Duodenal mucosa (tissue), 2 donors: ENCODE data around the gene PPM1H.

Source experiments
- H3K27ac ChIP-seq: one replicate; pipeline ENCODE4 v1.7.0; 2013; ENCODE audit warnings: low read depth, low read length
- H3K27me3 ChIP-seq, 2 donors: one replicate each; pipeline ENCODE4 v1.7.0; 2013; ENCODE audit warnings: low read length in 2 of 2, control low read depth in 1 of 2; ENCODE audit not compliant: insufficient read depth in 2 of 2, control insufficient read depth in 1 of 2
- H3K36me3 ChIP-seq, 2 donors: one replicate each; pipeline ENCODE4 v1.7.0; 2013; ENCODE audit warnings: low read length in 2 of 2, control low read depth in 1 of 2; ENCODE audit not compliant: insufficient read depth in 2 of 2, control insufficient read depth in 1 of 2
- H3K4me1 ChIP-seq, 2 donors: one replicate each; pipeline ENCODE4 v1.7.0; 2013; ENCODE audit warnings: low read length in 2 of 2, control low read depth in 1 of 2; ENCODE audit not compliant: insufficient read depth in 2 of 2, control insufficient read depth in 1 of 2
- H3K4me3 ChIP-seq, 2 donors: one replicate each; pipeline ENCODE4 v1.7.0; 2013; ENCODE audit warnings: low read length in 2 of 2, low read depth in 1 of 2
- H3K9ac ChIP-seq, 2 donors: one replicate each; pipeline ENCODE4 v1.7.0; 2013; ENCODE audit warnings: low read length in 2 of 2, low read depth in 1 of 2
- H3K9me3 ChIP-seq, 2 donors: one replicate each; pipeline ENCODE4 v1.7.0; 2013; ENCODE audit warnings: low read length in 2 of 2, control low read depth in 1 of 2; ENCODE audit not compliant: control insufficient read depth in 1 of 2

PPM1H gene

GRCh38 chr12:62712681-62713573 lies 222.0 kb downstream of the PPM1H start:
- H3K4me1 ChIP-seq, result no peaks in the 10 kb centered on the region
- H3K9ac ChIP-seq, result no peak overlapping the region
- H3K9me3 ChIP-seq, result no peaks in the 10 kb centered on the region
- no peak overlapping the region for H3K4me3 ChIP-seq
- no peak overlapping the region for H3K27ac ChIP-seq
- no peaks in the 10 kb centered on the region for H3K27me3 ChIP-seq
- H3K36me3 ChIP-seq, result no peaks in the 10 kb centered on the region

DNA sequence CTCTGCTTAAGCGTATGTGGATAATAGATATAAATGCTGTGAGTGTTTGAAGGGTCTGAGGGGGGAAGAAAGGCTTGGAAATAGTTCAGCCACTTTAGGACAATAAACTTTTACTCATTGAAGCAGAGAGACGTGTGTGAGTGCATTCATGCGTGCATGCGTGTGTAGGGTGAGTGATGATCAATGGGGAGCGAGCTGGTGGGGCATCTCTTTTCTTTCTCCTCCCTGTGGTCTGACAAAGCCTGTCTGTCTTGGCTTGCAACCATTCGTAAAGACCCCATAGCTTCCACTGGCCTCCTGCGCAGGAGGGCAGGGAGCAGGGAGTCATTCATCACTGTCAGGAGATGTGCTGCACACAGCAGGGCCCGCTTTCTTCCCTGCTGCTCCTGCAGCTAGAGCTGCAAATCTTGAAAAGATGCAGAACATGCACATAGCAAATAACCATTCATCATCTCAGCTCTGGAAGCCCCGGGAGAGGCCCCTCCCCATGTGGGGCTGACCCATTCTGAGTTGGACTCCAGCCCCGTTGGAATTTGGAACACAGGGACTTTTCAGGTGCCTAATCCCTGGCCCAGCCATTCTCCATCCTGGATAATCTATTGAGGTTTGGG lies 223.2 kb downstream of the PPM1H start:
- H3K9me3 ChIP-seq, result no peaks in the 10 kb centered on the region
- H3K9ac ChIP-seq, result no peak overlapping the region
- H3K4me3 ChIP-seq, result no peak overlapping the region
- H3K36me3 ChIP-seq, result no peaks in the 10 kb centered on the region
- H3K27ac ChIP-seq, result no peak overlapping the region
- no peaks in the 10 kb centered on the region for H3K27me3 ChIP-seq
- no peaks in the 10 kb centered on the region for H3K4me1 ChIP-seq

DNA sequence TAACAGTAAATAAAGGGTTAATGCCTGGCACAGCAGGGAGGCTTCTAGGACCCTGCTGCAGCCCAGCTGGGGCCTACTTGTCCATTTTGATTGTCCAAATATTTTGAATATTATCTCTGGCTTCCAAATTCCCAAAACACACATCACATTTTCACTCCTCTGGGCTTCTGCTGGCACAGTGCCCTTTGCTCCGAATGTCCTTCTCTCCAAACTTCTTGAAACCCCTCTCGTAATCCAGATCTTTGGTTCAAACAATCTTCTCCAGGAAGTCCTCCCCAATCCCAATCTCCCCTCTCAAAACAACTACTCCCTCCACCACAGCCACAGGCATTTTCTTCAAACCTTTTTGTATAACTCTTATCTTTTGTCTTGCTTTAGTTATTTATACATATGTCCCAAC lies 225.6 kb downstream of the PPM1H start:
- H3K36me3 ChIP-seq, result no peaks in the 10 kb centered on the region
- H3K27ac ChIP-seq, result no peak overlapping the region
- H3K4me3 ChIP-seq, result no peak overlapping the region
- no peaks in the 10 kb centered on the region for H3K9me3 ChIP-seq
- H3K4me1 ChIP-seq, result no peaks in the 10 kb centered on the region
- H3K27me3 ChIP-seq, result no peaks in the 10 kb centered on the region
- no peak overlapping the region for H3K9ac ChIP-seq

GRCh38 chr12:62707939-62708338 lies 227.0 kb downstream of the PPM1H start:
- Histone ChIP-seq H3K9ac (no peak overlapping the region), H3K9me3 (no peaks in the 10 kb centered on the region), H3K36me3 (no peaks in the 10 kb centered on the region), H3K4me1 (peaks cover 0 to under 1% of the 10 kb centered on the region in 2 donors), H3K4me3 (no peak overlapping the region), H3K27ac (no peak overlapping the region), H3K27me3 (no peaks in the 10 kb centered on the region)

- H3K9me3 ChIP-seq, result no peaks in the 10 kb centered on the region
- no peaks in the 10 kb centered on the region for H3K27me3 ChIP-seq
- no peak overlapping the region for H3K27ac ChIP-seq
Measured at GRCh38 chr12:62705846-62706245, 229.1 kb downstream of the PPM1H start.

DNA sequence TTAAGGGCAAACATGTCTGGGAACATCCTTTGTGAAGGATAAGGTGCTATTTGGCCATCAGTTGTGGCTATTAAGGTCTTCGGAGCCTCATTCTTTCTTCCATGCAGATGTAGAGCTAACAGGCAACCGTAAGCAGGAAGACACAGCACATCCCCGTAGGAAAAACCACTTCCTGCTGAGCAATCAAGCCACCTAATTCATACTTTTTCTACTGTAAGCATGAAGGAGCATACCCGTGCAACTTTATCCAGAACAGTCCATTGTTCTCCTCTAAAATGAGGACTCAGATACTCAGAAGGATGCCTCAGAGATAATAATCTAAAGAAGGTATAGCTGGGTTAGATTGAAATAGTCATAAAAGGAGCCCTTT lies 232.0 kb downstream of the PPM1H start:
- no peaks in the 10 kb centered on the region for H3K36me3 ChIP-seq
- H3K9ac ChIP-seq, result no peak overlapping the region
- no peaks in the 10 kb centered on the region for H3K9me3 ChIP-seq
- H3K4me3 ChIP-seq, result no peak overlapping the region
- no peak overlapping the region for H3K27ac ChIP-seq
- H3K4me1 ChIP-seq, result peaks cover 0 to 11% of the 10 kb centered on the region in 2 donors
- H3K27me3 ChIP-seq, result no peaks in the 10 kb centered on the region

More at GRCh38 chr12:62705846-62706245, 229.1 kb downstream of the PPM1H start:
- Histone ChIP-seq H3K36me3 (no peaks in the 10 kb centered on the region), H3K4me3 (no peak overlapping the region), H3K4me1 (peaks cover 0 to 11% of the 10 kb centered on the region in 2 donors), H3K9ac (no peak overlapping the region)

DNA sequence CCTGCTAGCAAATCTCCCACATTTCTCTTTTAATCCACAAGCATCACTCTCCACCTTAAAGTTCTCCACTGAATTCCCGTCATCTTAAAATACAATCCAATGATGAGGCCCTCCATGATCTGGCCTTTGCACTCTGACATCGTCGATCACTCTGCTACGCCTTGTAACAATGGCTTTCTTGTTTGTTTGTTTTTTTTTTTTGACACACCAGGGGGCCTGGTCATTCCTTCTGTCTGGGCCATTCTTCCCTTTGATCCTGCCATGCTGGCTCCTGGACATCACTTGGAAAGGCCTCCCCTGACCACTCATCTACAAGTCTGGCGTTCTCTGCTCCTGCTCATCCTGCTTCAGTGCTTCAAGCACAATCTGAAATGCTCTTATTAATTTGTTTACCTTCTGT lies 233.5 kb downstream of the PPM1H start:
- H3K9ac ChIP-seq, result no peak overlapping the region
- H3K4me3 ChIP-seq, result no peak overlapping the region
- no peak overlapping the region for H3K27ac ChIP-seq
- no peaks in the 10 kb centered on the region for H3K9me3 ChIP-seq
- H3K27me3 ChIP-seq, result no peaks in the 10 kb centered on the region
- no peaks in the 10 kb centered on the region for H3K36me3 ChIP-seq
- H3K4me1 ChIP-seq, result peaks cover 0 to 11% of the 10 kb centered on the region in 2 donors

- Histone ChIP-seq H3K36me3 (no peaks in the 10 kb centered on the region), H3K4me3 (no peak overlapping the region), H3K27ac (no peak overlapping the region), H3K27me3 (no peaks in the 10 kb centered on the region), H3K4me1 (peaks cover 0 to 11% of the 10 kb centered on the region in 2 donors), H3K9ac (no peak overlapping the region), H3K9me3 (no peaks in the 10 kb centered on the region)
Measured at GRCh38 chr12:62700091-62700880, 234.7 kb downstream of the PPM1H start.

DNA sequence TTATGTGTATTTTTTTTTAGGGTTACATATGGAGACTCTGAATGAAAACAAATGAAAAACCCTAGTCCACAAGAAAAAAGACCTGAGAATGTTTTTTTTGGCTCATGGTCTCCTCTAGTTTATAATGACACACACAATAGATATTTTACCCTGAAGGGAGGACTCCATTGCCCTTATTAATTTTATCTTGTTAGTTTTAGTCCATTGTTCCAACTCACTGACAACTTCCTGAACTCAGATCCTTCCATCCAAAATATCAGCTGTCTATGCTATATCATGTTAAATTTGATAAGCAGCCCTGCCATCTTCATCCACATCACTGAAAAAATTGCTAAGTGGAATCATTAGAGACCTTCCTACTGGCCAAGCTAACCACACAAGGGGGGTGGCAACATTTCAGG lies 236.2 kb downstream of the PPM1H start:
- H3K27me3 ChIP-seq, result no peaks in the 10 kb centered on the region
- no peak overlapping the region for H3K27ac ChIP-seq
- H3K36me3 ChIP-seq, result no peaks in the 10 kb centered on the region
- no peak overlapping the region for H3K4me3 ChIP-seq
- H3K9ac ChIP-seq, result no peak overlapping the region
- peaks cover 0 to 11% of the 10 kb centered on the region in 2 donors for H3K4me1 ChIP-seq
- H3K9me3 ChIP-seq, result no peaks in the 10 kb centered on the region

GRCh38 chr12:62697893-62698292 lies 237.1 kb downstream of the PPM1H start:
- peaks cover 0 to 10% of the 10 kb centered on the region in 2 donors for H3K4me1 ChIP-seq
- H3K9me3 ChIP-seq, result no peaks in the 10 kb centered on the region
- H3K36me3 ChIP-seq, result peaks cover 0 to 4% of the 10 kb centered on the region in 2 donors
- no peaks in the 10 kb centered on the region for H3K27me3 ChIP-seq
- no peak overlapping the region for H3K9ac ChIP-seq
- H3K4me3 ChIP-seq, result no peak overlapping the region
- no peak overlapping the region for H3K27ac ChIP-seq
